Measurements from ENCODE around the gene TMPRSS4. TPM values are rescaled to one million over a fixed set of nuclear protein-coding genes. Genes with fewer than 3 reads are reported as not detected.

The TMPRSS4 gene
- total and polyA plus RNA-seq, 2 experiments from 2014 or later: 0.10 to 0.58 TPM

- no peaks in the 10 kb centered on the region; the same call in 2 of the 3 replicates for H3K9me3 Mint-ChIP-seq
- no peak for TF ChIP-seq ZNF114 (CRISPR knock-in tag; IDR thresholded peaks at IDR 0.05)
- H3K36me3 Mint-ChIP-seq (ENCODE audit: low read depth): no peaks in the 10 kb centered on the region
- H4K20me1 ChIP-seq (replicated peaks; ENCODE audit: insufficient read depth): no peaks in the 10 kb centered on the region
- H3K4me2 ChIP-seq: no peak overlapping the region
- H3K27ac Mint-ChIP-seq: no peak overlapping the region
- H3K36me3 ChIP-seq (ENCODE audit: insufficient read depth): no peaks in the 10 kb centered on the region
- no peak overlapping the region for H3K4me3 Mint-ChIP-seq
- no peak overlapping the region for H3K4me3 ChIP-seq
- H3K27ac ChIP-seq (ENCODE audit: low read depth): no peak overlapping the region
- no peak overlapping the region for H2AFZ ChIP-seq
- H3K9me2 ChIP-seq (ENCODE audit: insufficient read depth): no peaks in the 10 kb centered on the region
- H3F3A ChIP-seq (replicated peaks; ENCODE audit: low read depth): no peaks in the 10 kb centered on the region
- no peak for DNase-seq (ENCODE audit: low spot score)
- H3K4me1 ChIP-seq (ENCODE audit: insufficient read depth): peaks cover 8% of the 10 kb centered on the region; the same call in 1 of the 2 replicates
- peaks cover 11% of the 10 kb centered on the region for H3K27me3 Mint-ChIP-seq (ENCODE audit: insufficient read depth, low read depth, poor library complexity)
- no peaks in the 10 kb centered on the region for H3K79me2 ChIP-seq (replicated peaks; ENCODE audit: insufficient read depth)
- peaks cover 15% of the 10 kb centered on the region for H3K4me1 Mint-ChIP-seq
- no peak for ATAC-seq
- H3K27me3 ChIP-seq (ENCODE audit: insufficient read depth): no peaks in the 10 kb centered on the region
These were observed 3.3 kb upstream of the TMPRSS4 start for GRCh38 chr11:118073554-118073953.

GRCh38 chr11:118074091-118074685 lies 2.7 kb upstream of the TMPRSS4 start:
- Histone ChIP-seq H3K9me2 (ENCODE audit: insufficient read depth) (no peaks in the 10 kb centered on the region), H3K27me3 (ENCODE audit: insufficient read depth) (no peaks in the 10 kb centered on the region), H3F3A (replicated peaks; ENCODE audit: low read depth) (no peaks in the 10 kb centered on the region), H3K27ac (ENCODE audit: low read depth) (no peak overlapping the region), H3K4me2 (no peak overlapping the region), H3K4me3 (no peak overlapping the region), H2AFZ (no peak overlapping the region), H3K36me3 (ENCODE audit: insufficient read depth) (no peaks in the 10 kb centered on the region), H4K20me1 (replicated peaks; ENCODE audit: insufficient read depth) (no peaks in the 10 kb centered on the region), H3K4me1 (ENCODE audit: insufficient read depth) (peaks cover 8% of the 10 kb centered on the region; the same call in 1 of the 2 replicates), H3K79me2 (replicated peaks; ENCODE audit: insufficient read depth) (no peaks in the 10 kb centered on the region)
- ATAC-seq (no peak), DNase-seq (ENCODE audit: low spot score) (no peak)
- H3K27me3 Mint-ChIP-seq (ENCODE audit: insufficient read depth, low read depth, poor library complexity): peaks cover 8% of the 10 kb centered on the region
- TF ChIP-seq ETS1 (IDR thresholded peaks at IDR 0.05) (no peak), REST (IDR thresholded peaks at IDR 0.05; ENCODE audit: unreplicated experiment) (no peak), EZH2phosphoT487 (IDR thresholded peaks at IDR 0.05; ENCODE audit: unreplicated experiment) (no peak), JUNB (IDR thresholded peaks at IDR 0.05; ENCODE audit: unreplicated experiment) (no peak), CTCF (conservative IDR thresholded peaks at IDR 0.05; ENCODE audit: low read depth in 2 of 2) (no peak), EZH2 (IDR thresholded peaks at IDR 0.05; ENCODE audit: low read depth, unreplicated experiment) (no peak), CREB1 (CRISPR knock-in tag; IDR thresholded peaks at IDR 0.05; ENCODE audit: low read depth) (no peak), NANOG (IDR thresholded peaks at IDR 0.05; ENCODE audit: borderline replicate concordance) (no peak), ZNF114 (CRISPR knock-in tag; IDR thresholded peaks at IDR 0.05) (no peak)
- H3K36me3 Mint-ChIP-seq (ENCODE audit: low read depth): no peaks in the 10 kb centered on the region
- H3K4me1 Mint-ChIP-seq: peaks cover 15% of the 10 kb centered on the region
- no peaks in the 10 kb centered on the region; the same call in 2 of the 3 replicates for H3K9me3 Mint-ChIP-seq
- H3K4me3 Mint-ChIP-seq: no peak overlapping the region
- H3K27ac Mint-ChIP-seq: no peak overlapping the region
